IMR-90 (cell line): ENCODE results near the gene MYO1H.

ENCODE experiments used
- NFE2L2 ChIP-seq: fragments of 150-350 bp; IDR thresholded peaks from 2 replicates; pipeline ENCODE4 v1.6.1; 2016; ENCODE audit warnings: low read depth, mild to moderate bottlenecking, low read length
- POLR2A ChIP-seq: IDR thresholded peaks from 2 replicates; pipeline ENCODE4 v1.6.1; 2012; ENCODE audit warnings: mild to moderate bottlenecking, low read depth, low read length
- RAD21 ChIP-seq: IDR thresholded peaks from 2 replicates; pipeline ENCODE4 v1.6.1; 2012; ENCODE audit warnings: low read length, improper control_type of control experiment
- RCOR1 ChIP-seq: IDR thresholded peaks from 2 replicates; pipeline ENCODE4 v1.6.1; 2012; ENCODE audit warnings: mild to moderate bottlenecking, low read length, improper control_type of control experiment; ENCODE audit not compliant: insufficient replicate concordance
- TF ChIP-seq, protein P1 (sequence below): conservative IDR thresholded peaks from 2 replicates; pipeline ENCODE4 v1.5.1; 2012; ENCODE audit warnings: mild to moderate bottlenecking, low read depth, low read length, improper control_type of control experiment

DNA sequence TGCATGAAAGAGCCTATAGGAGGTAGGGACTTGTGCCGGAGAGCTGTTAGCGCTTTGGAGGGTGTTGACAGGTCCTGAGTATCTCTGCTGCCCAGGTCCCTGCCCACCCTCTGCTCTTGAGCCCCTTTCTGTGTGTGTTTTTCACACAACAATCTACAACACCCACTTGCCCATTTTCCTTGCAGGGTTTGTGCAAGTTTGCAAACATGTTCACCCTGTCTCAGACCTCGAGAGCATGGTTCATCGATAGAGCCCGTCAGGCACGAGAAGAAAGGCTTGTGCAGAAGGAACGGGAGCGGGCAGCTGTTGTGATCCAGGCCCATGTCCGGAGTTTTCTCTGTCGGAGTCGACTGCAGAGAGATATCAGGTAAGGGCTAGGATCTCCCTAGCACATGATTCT is 135.6 kb downstream of the MYO1H start:
- TF ChIP-seq, protein P1, sequence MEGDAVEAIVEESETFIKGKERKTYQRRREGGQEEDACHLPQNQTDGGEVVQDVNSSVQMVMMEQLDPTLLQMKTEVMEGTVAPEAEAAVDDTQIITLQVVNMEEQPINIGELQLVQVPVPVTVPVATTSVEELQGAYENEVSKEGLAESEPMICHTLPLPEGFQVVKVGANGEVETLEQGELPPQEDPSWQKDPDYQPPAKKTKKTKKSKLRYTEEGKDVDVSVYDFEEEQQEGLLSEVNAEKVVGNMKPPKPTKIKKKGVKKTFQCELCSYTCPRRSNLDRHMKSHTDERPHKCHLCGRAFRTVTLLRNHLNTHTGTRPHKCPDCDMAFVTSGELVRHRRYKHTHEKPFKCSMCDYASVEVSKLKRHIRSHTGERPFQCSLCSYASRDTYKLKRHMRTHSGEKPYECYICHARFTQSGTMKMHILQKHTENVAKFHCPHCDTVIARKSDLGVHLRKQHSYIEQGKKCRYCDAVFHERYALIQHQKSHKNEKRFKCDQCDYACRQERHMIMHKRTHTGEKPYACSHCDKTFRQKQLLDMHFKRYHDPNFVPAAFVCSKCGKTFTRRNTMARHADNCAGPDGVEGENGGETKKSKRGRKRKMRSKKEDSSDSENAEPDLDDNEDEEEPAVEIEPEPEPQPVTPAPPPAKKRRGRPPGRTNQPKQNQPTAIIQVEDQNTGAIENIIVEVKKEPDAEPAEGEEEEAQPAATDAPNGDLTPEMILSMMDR: no peak
- no peak for TF ChIP-seq NFE2L2
- TF ChIP-seq POLR2A: no peak
- no peak for TF ChIP-seq RAD21
- no peak for TF ChIP-seq RCOR1
